PC-3 (cell line): Measurements from ENCODE around the gene CEBPG. TPM values are rescaled to one million over a fixed set of nuclear protein-coding genes. Genes with fewer than 3 reads are reported as not detected.

Experiments used
- ATAC-seq: fragments of 200-7000 bp; cut with Tn5 transposase; 2 replicates; pipeline ENCODE4 v1.9.1; 2020; ENCODE audit warnings: mild to moderate bottlenecking, moderate library complexity
- BruUV-seq: library from RNA; stranded (reverse); fragments of 400-500 nt; replicated peaks from 2 replicates; lab custom pipeline; 2021; lab: Mats Ljungman, UMichigan
- CTCF ChIA-PET: fragments of 300-600 bp; sonication (Branson Sonifier 250); formaldehyde crosslinking; loops from one replicate; lab custom pipeline; 2022; ENCODE audit warnings: antibody characterized with exemption; lab: Charles Lee
- POLR2A ChIA-PET: fragments of 300-600 bp; sonication (Branson Sonifier 250); formaldehyde crosslinking; loops from one replicate; lab custom pipeline; 2022; ENCODE audit warnings: antibody characterized with exemption; ENCODE audit not compliant: unreplicated experiment; lab: Charles Lee
- DNase-seq: peaks from one replicate; pipeline ENCODE4 v3.0.0-alpha.2; 2015
- H2AFZ ChIP-seq: fragments of 300-600 bp; sonication (generic); 2 replicates; pipeline ENCODE4 v1.6.0; 2016; ENCODE audit warnings: antibody characterized with exemption, low read length
- H3F3A ChIP-seq: fragments of 300-600 bp; sonication (generic); one replicate; pipeline ENCODE4 v1.6.0; 2017; ENCODE audit warnings: antibody characterized with exemption, low read length, control low read depth, mild to moderate bottlenecking; ENCODE audit not compliant: unreplicated experiment
- H3K27ac ChIP-seq: fragments of 300-600 bp; sonication (generic); 2 replicates; pipeline ENCODE4 v1.5.1; 2016; ENCODE audit warnings: mild to moderate bottlenecking, low read length
- H3K27me3 ChIP-seq: fragments of 300-600 bp; sonication (generic); 2 replicates; pipeline ENCODE4 v1.6.1; 2016; ENCODE audit warnings: low read length, mixed read lengths
- H3K36me3 ChIP-seq: fragments of 300-600 bp; sonication (generic); 2 replicates; pipeline ENCODE4 v1.6.1; 2016; ENCODE audit warnings: low read depth, mixed run types, low read length, mixed read lengths
- H3K4me1 ChIP-seq: fragments of 300-600 bp; sonication (generic); 2 replicates; pipeline ENCODE4 v1.5.1; 2016; ENCODE audit warnings: low read length; ENCODE audit not compliant: insufficient read depth
- H3K4me2 ChIP-seq: fragments of 300-600 bp; sonication (generic); 2 replicates; pipeline ENCODE4 v1.6.0; 2016; ENCODE audit warnings: low read length
- H3K4me3 ChIP-seq: fragments of 300-600 bp; sonication (generic); 2 replicates; pipeline ENCODE4 v1.5.1; 2016; ENCODE audit warnings: mild to moderate bottlenecking, low read length, mixed read lengths
- H3K79me2 ChIP-seq: fragments of 300-600 bp; sonication (generic); 2 replicates; pipeline ENCODE4 v1.6.1; 2017; ENCODE audit warnings: low read length, mixed read lengths
- H3K9ac ChIP-seq: fragments of 300-600 bp; sonication (generic); 2 replicates; pipeline ENCODE4 v1.6.0; 2016; ENCODE audit warnings: mild to moderate bottlenecking, low read length
- H3K9me2 ChIP-seq: fragments of 300-600 bp; sonication (generic); replicated peaks from 2 replicates; pipeline ENCODE4 v1.6.1; 2016; ENCODE audit warnings: mixed run types, low read length, mixed read lengths
- H3K9me3 ChIP-seq: fragments of 300-600 bp; sonication (generic); 2 replicates; pipeline ENCODE4 v1.6.1; 2016; ENCODE audit warnings: low read length, mixed read lengths
- H4K20me1 ChIP-seq: fragments of 300-600 bp; sonication (generic); 2 replicates; pipeline ENCODE4 v1.6.1; 2016; ENCODE audit warnings: low read length, mixed read lengths
- EZH2 ChIP-seq: fragments of 300-600 bp; sonication (generic); IDR thresholded peaks from one replicate; pipeline ENCODE4 v1.6.1; 2017; ENCODE audit warnings: antibody characterized with exemption, mild to moderate bottlenecking, low read length; ENCODE audit not compliant: unreplicated experiment
- EZH2phosphoT487 ChIP-seq: fragments of 300-600 bp; sonication (generic); IDR thresholded peaks from 2 replicates; pipeline ENCODE4 v1.6.1; 2018; ENCODE audit warnings: mild to moderate bottlenecking, antibody characterized with exemption, low read length, borderline replicate concordance
- intact Hi-C: fragments of 100-400 bp; cut with micrococcal nuclease; formaldehyde crosslinking; loops from 2 replicates; pipeline ENCODE4 v1.9.0; 2023
- total RNA-seq: library from RNA; depleted of rRNA; stranded (reverse); fragments of >200 nt; gene quantifications from 2 replicates; pipeline ENCODE4 v1.2.3, GENCODE V29; 2014
- TF ChIP-seq, protein P1 (sequence below): fragments of 300-600 bp; sonication (generic); conservative IDR thresholded peaks from 2 replicates; pipeline ENCODE4 v1.5.1; 2017; ENCODE audit warnings: antibody characterized with exemption, low read depth, mild to moderate bottlenecking, low read length

CEBPG gene
- total RNA-seq, 1 experiment from 2014 or later, result 24.6 TPM

GRCh38 chr19:33390101-33390907, 16.8 kb downstream of the CEBPG start:
- Histone ChIP-seq H3K4me1 (no peaks in the 10 kb centered on the region), H3K9ac (no peak overlapping the region), H3K27me3 (no peaks in the 10 kb centered on the region), H3K4me2 (no peak overlapping the region), H3K9me2 (no peaks in the 10 kb centered on the region), H3F3A (no peaks in the 10 kb centered on the region), H3K36me3 (no peaks in the 10 kb centered on the region), H2AFZ (no peak overlapping the region), H3K9me3 (no peaks in the 10 kb centered on the region), H3K79me2 (no peaks in the 10 kb centered on the region), H3K27ac (no peak overlapping the region), H4K20me1 (no peaks in the 10 kb centered on the region), H3K4me3 (no peak overlapping the region)
- intact Hi-C loops, result no loop called here
- ATAC-seq (no peak), DNase-seq (no peak)
- BruUV-seq, result no TSS peak
- POLR2A ChIA-PET, result no interaction called here
- CTCF ChIA-PET, result no interaction called here
- TF ChIP-seq, protein P1, sequence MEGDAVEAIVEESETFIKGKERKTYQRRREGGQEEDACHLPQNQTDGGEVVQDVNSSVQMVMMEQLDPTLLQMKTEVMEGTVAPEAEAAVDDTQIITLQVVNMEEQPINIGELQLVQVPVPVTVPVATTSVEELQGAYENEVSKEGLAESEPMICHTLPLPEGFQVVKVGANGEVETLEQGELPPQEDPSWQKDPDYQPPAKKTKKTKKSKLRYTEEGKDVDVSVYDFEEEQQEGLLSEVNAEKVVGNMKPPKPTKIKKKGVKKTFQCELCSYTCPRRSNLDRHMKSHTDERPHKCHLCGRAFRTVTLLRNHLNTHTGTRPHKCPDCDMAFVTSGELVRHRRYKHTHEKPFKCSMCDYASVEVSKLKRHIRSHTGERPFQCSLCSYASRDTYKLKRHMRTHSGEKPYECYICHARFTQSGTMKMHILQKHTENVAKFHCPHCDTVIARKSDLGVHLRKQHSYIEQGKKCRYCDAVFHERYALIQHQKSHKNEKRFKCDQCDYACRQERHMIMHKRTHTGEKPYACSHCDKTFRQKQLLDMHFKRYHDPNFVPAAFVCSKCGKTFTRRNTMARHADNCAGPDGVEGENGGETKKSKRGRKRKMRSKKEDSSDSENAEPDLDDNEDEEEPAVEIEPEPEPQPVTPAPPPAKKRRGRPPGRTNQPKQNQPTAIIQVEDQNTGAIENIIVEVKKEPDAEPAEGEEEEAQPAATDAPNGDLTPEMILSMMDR, result no peak
- no peak for TF ChIP-seq EZH2phosphoT487
- TF ChIP-seq EZH2, result no peak

DNA sequence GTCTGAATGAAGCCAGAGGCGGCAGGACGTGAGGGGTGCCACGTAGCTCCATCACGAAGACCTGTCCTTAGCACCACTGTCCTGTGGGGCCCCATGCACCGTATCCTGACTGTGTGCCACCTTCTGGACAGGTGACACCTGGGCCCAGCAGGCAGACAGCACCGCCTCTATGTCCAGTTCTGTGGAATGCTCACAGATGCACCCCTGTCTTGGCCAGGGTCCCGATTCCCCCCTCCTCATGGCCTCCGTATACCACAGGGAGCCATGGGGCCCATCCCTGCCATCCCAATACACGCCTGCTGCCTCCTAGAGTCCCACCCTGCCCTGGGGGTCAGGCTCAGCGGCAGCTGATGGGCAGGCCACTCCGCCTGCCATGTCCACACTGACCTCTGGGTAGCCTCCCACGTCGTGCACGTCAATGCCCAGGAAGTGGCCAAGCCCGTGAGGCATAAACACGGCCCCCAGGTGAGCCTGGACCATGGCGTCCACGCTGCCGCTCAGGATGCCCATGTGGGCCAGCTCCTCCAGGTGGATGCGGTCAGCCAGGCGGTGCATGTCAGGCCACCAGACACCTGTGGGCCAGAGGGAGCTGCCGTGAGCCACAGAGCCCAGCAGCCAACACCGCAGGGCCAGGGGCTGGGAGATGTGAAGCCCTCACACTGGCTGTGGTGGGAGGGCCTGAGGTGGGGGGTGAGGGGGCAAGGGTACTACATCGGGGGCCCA, 17.6 kb downstream of the CEBPG start:
- DNase-seq (no peak), ATAC-seq (no peak)
- no peaks in the 10 kb centered on the region for H3K27me3 ChIP-seq
- H3K9me2 ChIP-seq, result no peaks in the 10 kb centered on the region
- H3K36me3 ChIP-seq, result no peaks in the 10 kb centered on the region
- no TSS peak for BruUV-seq
- H4K20me1 ChIP-seq, result no peaks in the 10 kb centered on the region
- no peaks in the 10 kb centered on the region for H3K79me2 ChIP-seq
- no peaks in the 10 kb centered on the region for H3F3A ChIP-seq
- no peak overlapping the region for H3K4me2 ChIP-seq
- TF ChIP-seq, protein P1, result no peak
- no peak for TF ChIP-seq EZH2
- no peak for TF ChIP-seq EZH2phosphoT487
- no peak overlapping the region for H3K27ac ChIP-seq
- no peaks in the 10 kb centered on the region for H3K9me3 ChIP-seq
- intact Hi-C loops, result no loop called here
- ChIA-PET CTCF (no interaction called here), POLR2A (no interaction called here)
- H3K4me3 ChIP-seq, result no peak overlapping the region
- no peak overlapping the region for H3K9ac ChIP-seq
- no peak overlapping the region for H2AFZ ChIP-seq
- H3K4me1 ChIP-seq, result no peaks in the 10 kb centered on the region
